PC-3 (cell line): ENCODE data around the gene LBHD1. TPM values are rescaled to one million over a fixed set of nuclear protein-coding genes. Genes with fewer than 3 reads are reported as not detected.

ENCODE experiments used
- ATAC-seq: fragments of 200-7000 bp; cut with Tn5 transposase; 2 replicates; pipeline ENCODE4 v1.9.1; 2020; ENCODE audit warnings: mild to moderate bottlenecking, moderate library complexity
- BruUV-seq: library from RNA; stranded (reverse); fragments of 400-500 nt; replicated peaks from 2 replicates; lab custom pipeline; 2021; lab: Mats Ljungman, UMichigan
- CTCF ChIA-PET: fragments of 300-600 bp; sonication (Branson Sonifier 250); formaldehyde crosslinking; loops from one replicate; lab custom pipeline; 2022; ENCODE audit warnings: antibody characterized with exemption; lab: Charles Lee
- POLR2A ChIA-PET: fragments of 300-600 bp; sonication (Branson Sonifier 250); formaldehyde crosslinking; loops from one replicate; lab custom pipeline; 2022; ENCODE audit warnings: antibody characterized with exemption; ENCODE audit not compliant: unreplicated experiment; lab: Charles Lee
- DNase-seq: peaks from one replicate; pipeline ENCODE4 v3.0.0-alpha.2; 2015
- H2AFZ ChIP-seq: fragments of 300-600 bp; sonication (generic); 2 replicates; pipeline ENCODE4 v1.6.0; 2016; ENCODE audit warnings: antibody characterized with exemption, low read length
- H3F3A ChIP-seq: fragments of 300-600 bp; sonication (generic); one replicate; pipeline ENCODE4 v1.6.0; 2017; ENCODE audit warnings: antibody characterized with exemption, low read length, control low read depth, mild to moderate bottlenecking; ENCODE audit not compliant: unreplicated experiment
- H3K27ac ChIP-seq: fragments of 300-600 bp; sonication (generic); 2 replicates; pipeline ENCODE4 v1.5.1; 2016; ENCODE audit warnings: mild to moderate bottlenecking, low read length
- H3K27me3 ChIP-seq: fragments of 300-600 bp; sonication (generic); 2 replicates; pipeline ENCODE4 v1.6.1; 2016; ENCODE audit warnings: low read length, mixed read lengths
- H3K36me3 ChIP-seq: fragments of 300-600 bp; sonication (generic); 2 replicates; pipeline ENCODE4 v1.6.1; 2016; ENCODE audit warnings: low read depth, mixed run types, low read length, mixed read lengths
- H3K4me1 ChIP-seq: fragments of 300-600 bp; sonication (generic); 2 replicates; pipeline ENCODE4 v1.5.1; 2016; ENCODE audit warnings: low read length; ENCODE audit not compliant: insufficient read depth
- H3K4me2 ChIP-seq: fragments of 300-600 bp; sonication (generic); 2 replicates; pipeline ENCODE4 v1.6.0; 2016; ENCODE audit warnings: low read length
- H3K4me3 ChIP-seq: fragments of 300-600 bp; sonication (generic); 2 replicates; pipeline ENCODE4 v1.5.1; 2016; ENCODE audit warnings: mild to moderate bottlenecking, low read length, mixed read lengths
- H3K79me2 ChIP-seq: fragments of 300-600 bp; sonication (generic); 2 replicates; pipeline ENCODE4 v1.6.1; 2017; ENCODE audit warnings: low read length, mixed read lengths
- H3K9ac ChIP-seq: fragments of 300-600 bp; sonication (generic); 2 replicates; pipeline ENCODE4 v1.6.0; 2016; ENCODE audit warnings: mild to moderate bottlenecking, low read length
- H3K9me2 ChIP-seq: fragments of 300-600 bp; sonication (generic); replicated peaks from 2 replicates; pipeline ENCODE4 v1.6.1; 2016; ENCODE audit warnings: mixed run types, low read length, mixed read lengths
- H3K9me3 ChIP-seq: fragments of 300-600 bp; sonication (generic); 2 replicates; pipeline ENCODE4 v1.6.1; 2016; ENCODE audit warnings: low read length, mixed read lengths
- H4K20me1 ChIP-seq: fragments of 300-600 bp; sonication (generic); 2 replicates; pipeline ENCODE4 v1.6.1; 2016; ENCODE audit warnings: low read length, mixed read lengths
- EZH2 ChIP-seq: fragments of 300-600 bp; sonication (generic); IDR thresholded peaks from one replicate; pipeline ENCODE4 v1.6.1; 2017; ENCODE audit warnings: antibody characterized with exemption, mild to moderate bottlenecking, low read length; ENCODE audit not compliant: unreplicated experiment
- EZH2phosphoT487 ChIP-seq: fragments of 300-600 bp; sonication (generic); IDR thresholded peaks from 2 replicates; pipeline ENCODE4 v1.6.1; 2018; ENCODE audit warnings: mild to moderate bottlenecking, antibody characterized with exemption, low read length, borderline replicate concordance
- intact Hi-C: fragments of 100-400 bp; cut with micrococcal nuclease; formaldehyde crosslinking; loops from 2 replicates; pipeline ENCODE4 v1.9.0; 2023
- total RNA-seq: library from RNA; depleted of rRNA; stranded (reverse); fragments of >200 nt; gene quantifications from 2 replicates; pipeline ENCODE4 v1.2.3, GENCODE V29; 2014
- TF ChIP-seq, protein P1 (sequence below): fragments of 300-600 bp; sonication (generic); conservative IDR thresholded peaks from 2 replicates; pipeline ENCODE4 v1.5.1; 2017; ENCODE audit warnings: antibody characterized with exemption, low read depth, mild to moderate bottlenecking, low read length

LBHD1 gene
- total RNA-seq, 1 experiment from 2014 or later = 9.7 TPM

- Histone ChIP-seq H3K9me3 (no peaks in the 10 kb centered on the region), H3K36me3 (peaks cover 86% of the 10 kb centered on the region), H3F3A (no peaks in the 10 kb centered on the region), H3K79me2 (peaks cover 45% of the 10 kb centered on the region), H3K4me2 (no peak overlapping the region), H3K9ac (no peak overlapping the region), H2AFZ (no peak overlapping the region), H3K27ac (no peak overlapping the region), H4K20me1 (0 out of 2 replicates have a peak, but pooled peaks cover 3% of the 10 kb centered on the region), H3K4me1 (no peaks in the 10 kb centered on the region), H3K4me3 (no peak overlapping the region), H3K27me3 (no peaks in the 10 kb centered on the region), H3K9me2 (no peaks in the 10 kb centered on the region)
- no TSS peak for BruUV-seq
- CTCF ChIA-PET = interaction anchor here (0.5 to 0.6 kb wide), 2 partner anchors 11 to 22 kb away, joined by 4 read pairs; no protein-coding TSS in a partner anchor
- ATAC-seq (no peak), DNase-seq (no peak)
- POLR2A ChIA-PET = no interaction called here
- intact Hi-C loops = no loop called here
- TF ChIP-seq, protein P1, sequence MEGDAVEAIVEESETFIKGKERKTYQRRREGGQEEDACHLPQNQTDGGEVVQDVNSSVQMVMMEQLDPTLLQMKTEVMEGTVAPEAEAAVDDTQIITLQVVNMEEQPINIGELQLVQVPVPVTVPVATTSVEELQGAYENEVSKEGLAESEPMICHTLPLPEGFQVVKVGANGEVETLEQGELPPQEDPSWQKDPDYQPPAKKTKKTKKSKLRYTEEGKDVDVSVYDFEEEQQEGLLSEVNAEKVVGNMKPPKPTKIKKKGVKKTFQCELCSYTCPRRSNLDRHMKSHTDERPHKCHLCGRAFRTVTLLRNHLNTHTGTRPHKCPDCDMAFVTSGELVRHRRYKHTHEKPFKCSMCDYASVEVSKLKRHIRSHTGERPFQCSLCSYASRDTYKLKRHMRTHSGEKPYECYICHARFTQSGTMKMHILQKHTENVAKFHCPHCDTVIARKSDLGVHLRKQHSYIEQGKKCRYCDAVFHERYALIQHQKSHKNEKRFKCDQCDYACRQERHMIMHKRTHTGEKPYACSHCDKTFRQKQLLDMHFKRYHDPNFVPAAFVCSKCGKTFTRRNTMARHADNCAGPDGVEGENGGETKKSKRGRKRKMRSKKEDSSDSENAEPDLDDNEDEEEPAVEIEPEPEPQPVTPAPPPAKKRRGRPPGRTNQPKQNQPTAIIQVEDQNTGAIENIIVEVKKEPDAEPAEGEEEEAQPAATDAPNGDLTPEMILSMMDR = no peak
- TF ChIP-seq EZH2 = no peak
- no peak for TF ChIP-seq EZH2phosphoT487
These were observed 44.7 kb upstream of the LBHD1 start for GRCh38 chr11:62716816-62717215.

DNA sequence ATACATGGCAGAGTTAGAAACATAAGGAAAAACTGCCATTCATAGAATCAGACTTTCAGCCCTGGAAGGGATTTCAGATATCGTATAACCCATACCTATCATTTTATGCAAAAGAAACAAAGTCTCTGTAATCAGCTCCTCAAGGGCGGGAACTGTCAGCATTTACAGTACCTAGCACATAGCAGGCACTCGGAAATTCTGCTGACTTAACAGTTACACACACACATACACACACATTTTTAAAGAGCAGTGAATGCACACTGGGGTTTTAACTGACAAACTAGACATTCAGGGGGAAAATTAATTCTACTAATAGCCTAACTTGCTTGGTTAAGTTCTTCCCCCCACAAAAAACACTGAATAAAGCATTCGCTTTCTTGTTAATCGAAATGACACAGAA is 44.1 kb upstream of the LBHD1 start:
- H3F3A ChIP-seq = no peaks in the 10 kb centered on the region
- H3K9me2 ChIP-seq = no peaks in the 10 kb centered on the region
- H3K4me1 ChIP-seq = no peaks in the 10 kb centered on the region
- no TSS peak for BruUV-seq
- no peak overlapping the region for H3K9ac ChIP-seq
- intact Hi-C loops = no loop called here
- peaks cover 85% of the 10 kb centered on the region for H3K36me3 ChIP-seq
- no peaks in the 10 kb centered on the region for H4K20me1 ChIP-seq
- ATAC-seq (no peak), DNase-seq (no peak)
- H3K79me2 ChIP-seq = peaks cover 39% of the 10 kb centered on the region
- no peaks in the 10 kb centered on the region for H3K27me3 ChIP-seq
- H3K9me3 ChIP-seq = no peaks in the 10 kb centered on the region
- ChIA-PET POLR2A (no interaction called here), CTCF (interaction anchor here (0.6 kb wide), 1 partner anchor 11 kb away, joined by 4 read pairs; no protein-coding TSS in a partner anchor)
- no peak overlapping the region for H3K4me2 ChIP-seq
- H3K27ac ChIP-seq = no peak overlapping the region
- no peak overlapping the region for H3K4me3 ChIP-seq
- TF ChIP-seq EZH2phosphoT487 (no peak), EZH2 (no peak)
- TF ChIP-seq, protein P1 = no peak
- H2AFZ ChIP-seq = no peak overlapping the region

GRCh38 chr11:62715150-62716130 is 43.4 kb upstream of the LBHD1 start:
- ChIA-PET POLR2A (no interaction called here), CTCF (no interaction called here)
- Histone ChIP-seq H3K36me3 (peaks cover 84% of the 10 kb centered on the region), H2AFZ (no peak overlapping the region), H3K27me3 (no peaks in the 10 kb centered on the region), H3K27ac (no peak overlapping the region), H4K20me1 (no peaks in the 10 kb centered on the region), H3F3A (no peaks in the 10 kb centered on the region), H3K9me2 (no peaks in the 10 kb centered on the region), H3K4me3 (no peak overlapping the region), H3K9me3 (no peaks in the 10 kb centered on the region), H3K4me2 (no peak overlapping the region), H3K4me1 (no peaks in the 10 kb centered on the region), H3K9ac (no peak overlapping the region), H3K79me2 (peaks cover 34% of the 10 kb centered on the region)
- TF ChIP-seq EZH2phosphoT487 (no peak), EZH2 (no peak)
- TF ChIP-seq, protein P1 = no peak
- intact Hi-C loops = no loop called here
- BruUV-seq = no TSS peak
- ATAC-seq (no peak), DNase-seq (no peak)
